Hepatocyte (in vitro differentiated cells): ENCODE measurements around the gene RP2. TPM values are rescaled to one million over a fixed set of nuclear protein-coding genes. Genes with fewer than 3 reads are reported as not detected.

Experiments
- DNase-seq: peaks from one replicate; pipeline ENCODE4 v3.0.0-alpha.2; 2016; ENCODE audit warnings: low spot score
- H2AFZ ChIP-seq: fragments of 200-600 bp; sonication (generic); 2 replicates; pipeline ENCODE4 v1.6.0; 2016; ENCODE audit warnings: antibody characterized with exemption, mild to moderate bottlenecking
- H3K27ac ChIP-seq: fragments of 200-600 bp; sonication (generic); 2 replicates; pipeline ENCODE4 v1.5.1; 2016; ENCODE audit warnings: mild to moderate bottlenecking
- H3K27me3 ChIP-seq: fragments of 200-600 bp; sonication (generic); 2 replicates; pipeline ENCODE4 v1.6.1; 2016
- H3K36me3 ChIP-seq: fragments of 200-600 bp; sonication (generic); replicated peaks from 2 replicates; pipeline ENCODE4 v1.5.1; 2016; ENCODE audit warnings: low read depth; ENCODE audit not compliant: insufficient read depth
- H3K4me1 ChIP-seq: fragments of 200-600 bp; sonication (generic); 2 replicates; pipeline ENCODE4 v1.5.1; 2016; ENCODE audit warnings: mild to moderate bottlenecking, moderate library complexity; ENCODE audit not compliant: insufficient read depth
- H3K4me2 ChIP-seq: fragments of 200-600 bp; sonication (generic); 2 replicates; pipeline ENCODE4 v1.6.0; 2016
- H3K4me3 ChIP-seq: fragments of 200-600 bp; sonication (generic); 2 replicates; pipeline ENCODE4 v1.5.1; 2016; ENCODE audit warnings: mild to moderate bottlenecking
- H3K79me2 ChIP-seq: fragments of 200-600 bp; sonication (generic); 2 replicates; pipeline ENCODE4 v1.6.0; 2017; ENCODE audit warnings: mild to moderate bottlenecking
- H3K9me2 ChIP-seq: fragments of 200-600 bp; sonication (generic); replicated peaks from 2 replicates; pipeline ENCODE4 v1.6.0; 2017; ENCODE audit warnings: mild to moderate bottlenecking; ENCODE audit not compliant: insufficient read depth
- H3K9me3 ChIP-seq: fragments of 200-600 bp; sonication (generic); 2 replicates; pipeline ENCODE4 v1.5.1; 2016; ENCODE audit warnings: low read depth, mild to moderate bottlenecking
- H4K20me1 ChIP-seq: fragments of 200-600 bp; sonication (generic); 2 replicates; pipeline ENCODE4 v1.6.0; 2016; ENCODE audit warnings: mild to moderate bottlenecking; ENCODE audit not compliant: insufficient read depth, poor library complexity, severe bottlenecking
- EZH2 ChIP-seq: fragments of 200-600 bp; sonication (generic); IDR thresholded peaks from 2 replicates; pipeline ENCODE4 v1.6.1; 2016; ENCODE audit warnings: antibody characterized with exemption, mild to moderate bottlenecking, borderline replicate concordance
- EZH2phosphoT487 ChIP-seq: fragments of 200-600 bp; sonication (generic); IDR thresholded peaks from one replicate; pipeline ENCODE4 v1.6.1; 2018; ENCODE audit warnings: antibody characterized with exemption, mild to moderate bottlenecking, low read depth, moderate library complexity; ENCODE audit not compliant: unreplicated experiment, severe bottlenecking
- WGBS: methylation state at CpG from one replicate; pipeline ENCODE4 v1.1.6; 2016; ENCODE audit warnings: low lambda C conversion rate; ENCODE audit errors: missing lambda C conversion rate; 5-methylcytosine and 5-hydroxymethylcytosine counted together
- polyA plus RNA-seq: library from polyadenylated mRNA; unstranded; fragments of >200 nt; fragmentation: Nextera tagmentation; extraction: Ambion mirVana; gene quantifications from 2 replicates; pipeline ENCODE4 v1.2.1, GENCODE V29; 2016
- total RNA-seq: library from RNA; depleted of rRNA; stranded (reverse); fragments of >200 nt; gene quantifications from 2 replicates; pipeline ENCODE4 v1.2.3, GENCODE V29; 2014
- TF ChIP-seq, protein P1 (sequence below): fragments of 200-600 bp; sonication (generic); IDR thresholded peaks from 2 replicates; pipeline ENCODE4 v1.5.1; 2016; ENCODE audit warnings: antibody characterized with exemption, mild to moderate bottlenecking; ENCODE audit not compliant: poor library complexity

Gene RP2
- total and polyA plus RNA-seq, 2 experiments from 2014 or later = 9.3 to 24.4 TPM

DNA sequence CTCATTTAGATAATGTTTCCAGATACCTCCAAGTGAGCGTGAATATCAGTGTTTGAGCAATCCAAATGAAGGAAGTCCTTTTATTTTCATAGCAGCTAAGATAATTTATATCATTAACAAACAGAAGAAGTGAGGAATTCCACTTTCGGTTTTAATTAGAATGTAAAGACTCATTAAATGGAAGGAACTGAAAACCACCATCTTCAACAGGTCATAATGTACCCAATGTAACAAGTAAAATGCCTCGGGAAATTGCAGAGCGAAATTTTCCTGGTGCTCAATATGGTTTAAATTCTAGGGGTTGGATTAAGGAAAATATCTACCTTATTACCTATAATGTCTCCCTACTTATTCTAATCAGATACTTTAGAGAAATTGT lies 44.0 kb upstream of the RP2 start:
- Histone ChIP-seq H3K4me1 (no peaks in the 10 kb centered on the region), H3K4me2 (no peak overlapping the region), H3K9me3 (no peaks in the 10 kb centered on the region), H2AFZ (no peak overlapping the region), H3K36me3 (no peaks in the 10 kb centered on the region), H3K27ac (no peak overlapping the region), H3K9me2 (no peaks in the 10 kb centered on the region), H3K27me3 (no peaks in the 10 kb centered on the region), H4K20me1 (no peaks in the 10 kb centered on the region), H3K79me2 (no peaks in the 10 kb centered on the region), H3K4me3 (no peak overlapping the region)
- DNase-seq = no peak
- WGBS = 70% methylated on average over 4 of the region's 4 CpGs
- TF ChIP-seq EZH2 = no peak
- TF ChIP-seq, protein P1, sequence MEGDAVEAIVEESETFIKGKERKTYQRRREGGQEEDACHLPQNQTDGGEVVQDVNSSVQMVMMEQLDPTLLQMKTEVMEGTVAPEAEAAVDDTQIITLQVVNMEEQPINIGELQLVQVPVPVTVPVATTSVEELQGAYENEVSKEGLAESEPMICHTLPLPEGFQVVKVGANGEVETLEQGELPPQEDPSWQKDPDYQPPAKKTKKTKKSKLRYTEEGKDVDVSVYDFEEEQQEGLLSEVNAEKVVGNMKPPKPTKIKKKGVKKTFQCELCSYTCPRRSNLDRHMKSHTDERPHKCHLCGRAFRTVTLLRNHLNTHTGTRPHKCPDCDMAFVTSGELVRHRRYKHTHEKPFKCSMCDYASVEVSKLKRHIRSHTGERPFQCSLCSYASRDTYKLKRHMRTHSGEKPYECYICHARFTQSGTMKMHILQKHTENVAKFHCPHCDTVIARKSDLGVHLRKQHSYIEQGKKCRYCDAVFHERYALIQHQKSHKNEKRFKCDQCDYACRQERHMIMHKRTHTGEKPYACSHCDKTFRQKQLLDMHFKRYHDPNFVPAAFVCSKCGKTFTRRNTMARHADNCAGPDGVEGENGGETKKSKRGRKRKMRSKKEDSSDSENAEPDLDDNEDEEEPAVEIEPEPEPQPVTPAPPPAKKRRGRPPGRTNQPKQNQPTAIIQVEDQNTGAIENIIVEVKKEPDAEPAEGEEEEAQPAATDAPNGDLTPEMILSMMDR = no peak
- no peak for TF ChIP-seq EZH2phosphoT487

DNA sequence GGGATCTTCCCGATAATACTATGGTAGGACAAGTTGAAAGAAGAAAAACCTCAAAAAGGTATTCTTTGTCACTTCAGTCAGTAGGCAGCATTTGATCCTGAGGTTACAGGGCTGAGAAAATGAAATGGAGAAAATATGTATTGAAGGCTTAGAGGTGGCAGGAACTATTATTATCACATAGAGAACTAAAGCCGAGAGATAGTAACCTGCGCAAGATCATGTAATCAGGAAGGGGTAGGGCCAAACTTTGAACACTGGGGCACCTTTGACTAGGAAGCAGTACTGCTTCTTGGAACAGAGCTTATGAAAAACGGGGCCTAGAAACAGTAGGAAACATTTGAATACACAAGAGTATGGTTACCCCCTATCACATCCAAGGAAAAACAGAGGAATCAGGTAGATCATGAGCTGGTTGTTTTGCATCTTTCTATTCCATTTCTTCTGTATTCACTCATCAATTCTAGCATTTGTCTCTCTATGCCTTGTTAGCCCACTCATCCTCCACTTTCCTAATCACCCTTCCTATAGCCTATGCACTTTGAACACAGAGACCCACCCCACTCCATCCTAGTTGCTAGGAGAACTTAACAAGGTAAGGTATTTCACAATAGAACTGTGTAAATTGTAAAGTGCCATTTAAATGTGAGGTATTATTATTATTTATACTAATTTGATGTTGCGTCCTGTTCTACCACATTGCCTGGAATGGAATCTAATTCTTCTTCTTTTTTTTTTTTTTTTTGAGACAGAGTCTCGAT lies 43.3 kb upstream of the RP2 start:
- WGBS = 72% methylated on average over 5 of the region's 6 CpGs
- Histone ChIP-seq H3K9me3 (no peaks in the 10 kb centered on the region), H2AFZ (no peak overlapping the region), H3K9me2 (no peaks in the 10 kb centered on the region), H4K20me1 (no peaks in the 10 kb centered on the region), H3K4me1 (no peaks in the 10 kb centered on the region), H3K4me2 (no peak overlapping the region), H3K79me2 (no peaks in the 10 kb centered on the region), H3K27me3 (no peaks in the 10 kb centered on the region), H3K36me3 (no peaks in the 10 kb centered on the region), H3K4me3 (no peak overlapping the region), H3K27ac (no peak overlapping the region)
- TF ChIP-seq, protein P1 = no peak
- TF ChIP-seq EZH2phosphoT487 (no peak), EZH2 (no peak)
- DNase-seq = no peak

DNA sequence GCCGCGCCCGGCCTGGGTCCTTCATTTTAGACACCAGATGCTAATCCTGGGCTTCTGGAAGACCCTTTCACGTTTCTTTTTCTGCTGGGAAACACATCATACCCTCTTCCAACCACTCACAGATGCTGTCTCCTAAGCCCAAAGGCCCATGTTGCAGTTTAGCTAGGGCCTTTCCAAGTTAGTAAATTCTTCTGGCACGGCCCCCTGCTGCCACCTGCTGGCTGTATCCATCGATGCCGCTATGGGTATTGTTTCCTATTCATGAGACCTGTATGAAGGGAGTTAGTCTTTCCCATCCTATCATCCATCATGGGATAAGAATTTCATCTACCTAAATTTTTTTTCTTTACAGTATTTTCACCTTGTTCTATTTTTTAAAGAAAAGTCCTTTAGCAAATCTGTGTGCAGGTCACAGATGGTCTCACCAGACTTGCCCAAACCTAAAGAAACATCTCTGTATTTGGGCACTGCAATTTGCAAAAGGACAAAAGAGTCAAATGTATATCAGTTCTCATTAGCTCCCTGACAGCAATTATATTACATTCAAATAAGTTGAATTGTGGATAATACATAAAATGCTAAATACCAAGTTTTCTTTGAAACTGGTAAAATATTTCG lies 40.2 kb upstream of the RP2 start:
- WGBS = 54% methylated on average over 8 of the region's 8 CpGs

More for the DNA sequence above, 40.2 kb upstream of the RP2 start:
- Histone ChIP-seq H2AFZ (no peak overlapping the region), H4K20me1 (no peaks in the 10 kb centered on the region), H3K36me3 (no peaks in the 10 kb centered on the region), H3K4me2 (no peak overlapping the region), H3K9me3 (no peaks in the 10 kb centered on the region), H3K9me2 (no peaks in the 10 kb centered on the region), H3K27ac (no peak overlapping the region), H3K27me3 (no peaks in the 10 kb centered on the region), H3K4me1 (no peaks in the 10 kb centered on the region), H3K4me3 (no peak overlapping the region), H3K79me2 (no peaks in the 10 kb centered on the region)
- DNase-seq = peak; percentile 72
- TF ChIP-seq EZH2 = no peak
- TF ChIP-seq, protein P1 = peak; percentile 72
